GM18519 (cell line): ENCODE results near the gene TNFAIP8L1.

Experiments
- ATAC-seq: cut with Tn5 transposase; IDR thresholded peaks from one replicate; pipeline ENCODE4 v1.9.1; 2021; ENCODE audit warnings: mild to moderate bottlenecking, moderate library complexity; ENCODE audit not compliant: unreplicated experiment, low FRiP score

Gene TNFAIP8L1

DNA sequence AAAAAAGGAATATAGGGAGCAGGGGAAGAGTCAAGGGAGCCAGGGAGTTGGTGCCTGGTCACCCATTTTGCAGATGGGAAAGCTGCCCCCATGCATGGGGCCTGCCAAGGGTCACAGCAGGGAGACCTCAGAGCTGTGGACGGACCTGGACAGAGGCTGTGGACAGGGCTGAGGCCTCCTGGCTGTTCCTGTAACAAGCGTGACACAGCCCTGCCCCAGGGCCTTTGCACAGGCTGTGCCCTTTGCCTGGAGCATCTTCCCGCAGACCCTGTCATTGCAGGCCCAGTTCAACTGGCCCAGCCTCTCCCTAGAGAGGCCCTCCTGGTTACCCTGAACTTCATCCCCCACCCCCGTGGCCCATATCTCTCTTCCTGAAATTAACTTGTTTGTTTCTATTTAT is 6.4 kb downstream of the TNFAIP8L1 start:
- ATAC-seq, result no peak

DNA sequence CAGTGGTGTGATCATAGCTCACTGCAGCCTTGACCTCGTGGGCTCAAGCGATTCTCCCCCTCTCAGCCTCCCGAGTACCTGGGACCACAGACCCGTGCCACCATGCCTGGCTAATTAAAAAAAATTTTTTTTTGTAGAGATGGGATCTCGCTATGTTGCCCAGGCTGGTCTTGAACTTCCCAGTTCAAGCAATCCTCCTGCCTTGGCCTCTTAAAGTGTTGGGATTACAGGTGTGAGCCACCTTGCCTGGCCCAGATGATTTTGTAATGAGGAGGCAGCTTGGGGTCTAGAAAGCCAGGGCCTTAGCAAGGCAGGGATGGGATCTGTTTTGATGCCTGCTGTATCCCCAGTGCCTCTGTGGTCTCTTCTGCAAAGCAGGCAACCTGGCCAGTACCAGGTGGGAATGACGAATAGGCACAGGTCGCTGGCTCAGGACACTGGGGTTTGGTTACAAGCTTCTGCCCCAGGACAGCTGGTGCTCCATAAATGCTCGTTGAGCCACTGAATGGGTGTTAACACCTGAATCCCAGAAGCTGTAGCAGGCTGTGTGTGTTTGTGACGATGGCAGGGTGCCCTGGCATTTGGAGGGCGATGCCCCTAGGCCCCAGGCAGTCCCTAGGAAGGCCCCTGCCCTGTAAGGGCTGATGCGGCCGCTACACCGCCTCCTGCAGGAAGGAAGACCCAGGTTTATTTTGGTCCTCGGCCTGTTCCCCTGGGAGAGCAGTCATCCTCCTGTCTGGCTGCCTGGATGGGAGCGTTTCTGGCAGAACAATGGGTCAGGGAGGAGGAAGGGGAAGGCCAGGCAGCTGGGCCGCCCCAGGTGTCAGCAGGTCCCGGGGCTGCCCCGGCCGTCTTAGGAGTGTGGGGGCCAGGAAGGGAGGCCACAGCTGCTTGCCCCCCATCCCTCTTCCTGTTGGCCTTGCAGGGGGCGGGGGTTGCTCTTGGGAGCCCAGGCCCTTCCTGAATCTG is 8.6 kb downstream of the TNFAIP8L1 start:
- no peak for ATAC-seq

DNA sequence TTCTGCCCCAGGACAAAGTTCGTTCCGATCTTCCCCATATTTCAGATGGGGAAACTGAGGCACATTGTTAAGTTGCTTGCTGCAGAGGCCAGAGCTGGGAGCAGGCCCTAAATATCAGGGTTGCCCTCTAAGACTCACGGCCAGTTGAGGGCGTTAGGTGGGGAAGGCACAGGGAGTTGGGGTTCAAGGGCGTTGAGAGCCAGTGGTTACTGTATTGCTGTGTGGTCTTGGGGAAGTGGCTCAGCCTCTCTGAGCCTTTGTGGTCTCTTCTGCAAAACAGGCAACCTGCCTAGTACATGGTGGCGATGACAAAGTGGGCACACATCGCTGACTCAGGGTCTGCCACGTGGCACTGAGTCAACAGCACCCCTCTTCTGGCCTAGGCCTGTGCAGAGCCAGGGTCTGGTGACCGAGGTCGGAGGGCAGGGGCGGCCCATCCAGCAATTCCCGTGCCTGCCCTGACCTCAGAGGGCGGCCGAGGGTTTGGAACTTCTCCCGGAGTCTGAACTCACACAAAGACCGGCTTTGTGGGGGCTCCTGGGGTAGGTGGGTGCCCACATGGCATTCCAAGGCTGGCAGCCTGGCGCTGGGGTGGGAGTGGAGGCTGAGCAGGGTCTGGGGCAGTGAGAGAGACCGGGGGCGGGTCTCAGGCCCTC is 10.2 kb downstream of the TNFAIP8L1 start:
- no peak for ATAC-seq

DNA sequence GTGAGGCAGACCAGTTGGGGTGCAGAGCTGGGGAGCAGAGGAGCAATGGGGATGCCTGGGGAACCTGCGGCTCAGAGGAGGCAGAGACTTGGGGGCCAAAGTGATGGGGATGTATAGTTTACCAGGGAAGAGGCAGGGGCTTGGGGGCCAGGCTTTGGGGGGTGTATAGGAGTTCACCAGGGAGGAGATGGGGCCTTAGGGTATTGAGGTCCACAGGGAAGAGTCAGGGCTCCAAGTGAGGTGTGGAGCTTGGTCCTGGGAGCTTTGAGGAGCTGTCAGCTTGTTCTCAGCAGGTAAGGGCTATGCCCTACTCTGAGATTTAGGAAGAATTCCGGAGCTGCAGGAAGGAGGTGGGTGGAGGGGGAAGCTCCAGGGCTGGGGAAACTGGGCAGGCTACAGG is 10.8 kb downstream of the TNFAIP8L1 start:
- ATAC-seq, result no peak

DNA sequence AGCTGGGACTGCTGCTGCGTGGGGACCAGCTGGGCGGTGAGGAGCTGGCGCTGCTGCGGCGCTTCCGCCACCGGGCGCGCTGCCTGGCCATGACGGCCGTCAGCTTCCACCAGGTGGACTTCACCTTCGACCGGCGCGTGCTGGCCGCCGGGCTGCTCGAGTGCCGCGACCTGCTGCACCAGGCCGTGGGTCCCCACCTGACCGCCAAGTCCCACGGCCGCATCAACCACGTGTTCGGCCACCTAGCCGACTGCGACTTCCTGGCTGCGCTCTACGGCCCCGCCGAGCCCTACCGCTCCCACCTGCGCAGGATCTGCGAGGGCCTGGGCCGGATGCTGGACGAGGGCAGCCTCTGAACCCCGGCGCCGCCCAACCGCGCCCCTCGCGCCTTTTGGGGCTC is 12.8 kb downstream of the TNFAIP8L1 start:
- no peak for ATAC-seq

DNA sequence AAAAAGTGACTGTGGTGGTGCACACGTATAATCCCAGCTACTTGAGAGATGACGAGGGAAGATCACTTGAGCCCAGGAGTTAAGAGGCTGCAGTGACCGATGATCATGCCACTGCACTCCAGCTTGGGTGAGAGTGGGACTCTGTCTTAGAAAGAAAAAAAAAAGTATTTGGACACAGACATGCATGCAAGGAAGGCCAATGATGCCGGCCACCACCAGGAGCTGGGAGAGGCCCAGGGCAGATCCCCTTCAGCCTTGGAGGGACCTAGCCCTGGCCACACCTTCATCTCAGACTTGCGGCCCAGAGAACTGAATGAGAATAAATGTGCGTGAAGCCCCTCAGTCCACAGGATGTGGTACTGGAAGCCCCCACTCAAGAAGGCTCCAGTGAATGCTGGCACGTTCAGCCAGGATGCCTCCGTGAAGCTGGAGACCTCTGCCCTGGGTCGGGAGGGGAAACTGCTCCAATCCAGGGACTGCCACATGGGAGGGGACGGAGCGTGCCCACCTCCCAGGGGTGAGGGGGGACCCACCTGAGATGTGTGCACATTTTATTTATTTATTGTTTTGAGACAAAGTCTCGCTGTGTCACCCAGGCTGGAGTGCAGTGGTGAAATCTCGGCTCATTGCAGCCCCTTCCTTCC is 14.6 kb downstream of the TNFAIP8L1 start:
- ATAC-seq, result no peak

DNA sequence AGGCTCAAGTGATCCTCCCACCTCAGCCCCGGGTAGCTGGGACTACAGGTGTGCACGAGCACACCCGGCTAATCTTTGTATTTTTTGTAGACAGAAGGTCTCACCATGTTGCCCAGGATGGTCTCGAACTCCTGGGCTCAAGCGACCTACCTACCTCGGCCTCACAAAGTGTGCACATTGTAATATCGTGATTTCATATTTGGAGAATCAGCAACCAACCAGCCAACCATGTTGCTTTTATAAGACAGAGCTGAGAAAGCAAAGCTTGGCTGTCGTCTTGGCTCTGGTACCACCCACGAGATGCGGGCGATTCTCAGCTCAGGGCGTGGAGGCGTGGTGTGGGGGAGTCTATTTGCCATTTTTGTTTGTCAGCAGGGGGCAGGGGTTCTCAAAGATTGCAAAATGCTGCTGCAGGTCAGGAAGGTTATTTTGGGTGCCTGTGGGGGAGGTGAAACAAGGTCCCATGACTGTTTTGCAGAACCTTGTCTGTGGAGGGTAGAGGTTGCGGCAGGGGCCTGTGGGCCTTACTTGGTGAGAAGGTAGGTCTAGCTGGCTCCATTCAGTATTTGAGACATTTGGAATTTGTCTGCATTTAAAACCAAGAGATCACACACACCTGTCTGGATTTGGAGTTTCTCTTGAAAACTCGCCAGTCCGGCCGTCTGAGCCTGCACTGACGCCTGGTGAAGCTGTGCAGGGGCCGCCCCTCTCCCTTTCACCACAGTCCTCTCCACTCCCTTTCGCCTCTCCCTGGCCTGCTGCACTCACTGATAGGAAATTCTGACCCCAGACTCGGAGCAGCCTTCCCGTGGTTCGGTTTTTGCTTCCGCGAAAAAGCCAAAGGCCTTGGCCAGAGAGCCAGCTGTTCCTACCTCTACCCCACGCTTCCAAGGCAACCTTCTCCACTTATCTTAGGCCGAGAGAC is 15.4 kb downstream of the TNFAIP8L1 start:
- no peak for ATAC-seq

DNA sequence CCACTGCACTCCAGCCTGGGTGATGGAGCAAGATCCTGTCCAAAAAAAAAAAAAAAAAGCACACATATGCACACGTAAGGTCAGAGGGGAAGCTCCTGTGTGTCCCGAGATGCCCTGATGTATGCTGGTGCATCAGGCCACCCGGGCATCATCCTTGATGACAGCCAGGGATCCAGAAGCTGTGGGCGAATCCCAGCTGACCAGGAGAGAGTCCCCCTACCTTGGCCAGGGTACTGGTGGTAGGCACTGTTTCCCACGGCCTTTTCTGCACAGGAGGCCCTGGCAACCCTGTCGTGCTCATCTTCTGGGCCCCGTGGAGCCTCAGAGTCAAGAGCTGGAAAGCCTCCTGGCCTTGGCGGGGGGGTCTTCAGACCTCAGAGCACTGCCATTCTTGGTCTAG is 16.8 kb downstream of the TNFAIP8L1 start:
- no peak for ATAC-seq

DNA sequence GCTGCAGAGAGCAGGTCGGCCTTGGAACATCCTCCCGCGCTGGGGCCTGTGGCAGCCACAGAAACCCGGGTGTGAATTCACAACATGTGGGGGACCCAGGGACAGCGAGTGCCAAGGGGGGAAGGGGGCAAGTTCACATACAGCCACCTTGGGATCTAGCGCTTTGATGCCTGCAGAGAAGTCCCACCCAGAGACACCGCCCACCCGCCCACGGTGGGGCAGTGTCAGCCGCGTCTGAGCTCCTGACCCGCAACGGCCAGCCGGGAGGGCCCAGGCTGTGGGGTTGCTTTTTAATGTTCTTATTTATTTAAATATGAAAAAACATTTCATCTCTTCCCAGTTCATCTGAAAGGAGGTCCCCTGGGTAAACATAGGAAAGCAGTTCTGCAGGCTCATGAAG is 17.9 kb downstream of the TNFAIP8L1 start:
- ATAC-seq, result no peak

DNA sequence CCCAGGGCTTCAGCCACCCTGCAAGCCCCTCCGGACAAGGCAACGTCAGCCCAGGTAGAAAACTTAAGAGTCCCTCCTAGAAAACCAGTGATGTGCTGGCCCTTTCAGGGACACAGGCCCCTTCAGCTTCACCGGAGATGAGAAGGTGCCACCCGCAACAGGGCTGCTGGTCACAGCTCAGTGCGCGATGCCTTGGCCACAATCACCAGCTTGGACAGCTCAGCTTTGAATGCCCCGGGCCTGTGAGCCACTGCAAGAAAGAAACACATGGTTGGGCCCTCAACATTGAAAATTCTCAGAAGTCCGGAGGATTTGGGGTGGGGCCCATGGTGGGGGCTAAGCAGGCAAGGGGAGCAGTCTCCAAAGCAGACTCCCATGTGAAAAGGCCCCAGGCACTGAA is 18.5 kb downstream of the TNFAIP8L1 start:
- ATAC-seq, result no peak

DNA sequence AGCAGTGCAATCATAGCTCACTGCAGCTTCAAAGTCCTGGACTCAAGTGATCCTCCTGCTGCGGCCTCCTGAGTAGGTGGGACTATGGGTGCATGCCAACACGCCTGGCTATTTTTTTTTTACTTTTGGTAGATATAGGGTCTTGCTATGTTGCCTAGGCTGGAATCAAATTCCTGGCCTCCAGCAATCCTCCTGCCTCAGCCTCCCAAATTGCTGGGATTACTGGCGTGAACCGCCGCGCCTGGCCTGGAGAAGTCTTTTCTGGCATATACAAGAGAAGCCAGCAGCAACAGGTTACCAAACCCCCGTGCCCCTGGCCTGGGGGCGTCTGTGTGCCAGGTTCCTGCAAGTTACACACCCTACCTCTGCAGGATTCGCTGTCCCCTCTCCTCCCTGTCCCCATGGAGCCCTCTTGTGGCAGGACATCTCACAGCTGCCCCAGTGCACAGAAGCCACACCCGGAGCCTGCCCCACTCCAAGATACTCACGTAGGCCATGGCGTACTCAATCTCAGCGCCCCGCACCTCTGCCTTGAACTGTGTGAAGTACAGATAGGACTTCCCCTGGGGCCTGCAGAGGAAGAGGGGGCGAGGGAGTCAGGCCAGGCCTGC is 21.0 kb downstream of the TNFAIP8L1 start:
- ATAC-seq, result no peak

DNA sequence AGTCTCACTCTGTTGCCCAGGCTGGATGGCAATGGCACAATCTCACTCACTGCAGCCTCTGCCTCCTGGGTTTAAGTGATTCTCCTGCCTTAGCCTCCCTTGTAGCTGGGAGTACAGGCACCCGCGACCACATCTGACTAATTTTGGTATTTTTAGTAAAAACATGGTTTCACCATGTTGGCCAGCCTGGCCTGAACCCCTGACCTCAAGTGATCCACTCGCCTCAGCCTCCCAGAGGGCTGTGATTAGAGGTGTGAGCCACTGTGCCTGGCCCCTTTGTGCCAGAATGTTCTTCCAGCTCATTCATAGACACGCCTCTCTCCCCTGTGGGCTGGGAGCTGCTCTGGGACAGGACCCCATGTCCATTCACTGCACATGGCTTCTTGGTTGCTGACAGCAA is 21.7 kb downstream of the TNFAIP8L1 start:
- no peak for ATAC-seq

DNA sequence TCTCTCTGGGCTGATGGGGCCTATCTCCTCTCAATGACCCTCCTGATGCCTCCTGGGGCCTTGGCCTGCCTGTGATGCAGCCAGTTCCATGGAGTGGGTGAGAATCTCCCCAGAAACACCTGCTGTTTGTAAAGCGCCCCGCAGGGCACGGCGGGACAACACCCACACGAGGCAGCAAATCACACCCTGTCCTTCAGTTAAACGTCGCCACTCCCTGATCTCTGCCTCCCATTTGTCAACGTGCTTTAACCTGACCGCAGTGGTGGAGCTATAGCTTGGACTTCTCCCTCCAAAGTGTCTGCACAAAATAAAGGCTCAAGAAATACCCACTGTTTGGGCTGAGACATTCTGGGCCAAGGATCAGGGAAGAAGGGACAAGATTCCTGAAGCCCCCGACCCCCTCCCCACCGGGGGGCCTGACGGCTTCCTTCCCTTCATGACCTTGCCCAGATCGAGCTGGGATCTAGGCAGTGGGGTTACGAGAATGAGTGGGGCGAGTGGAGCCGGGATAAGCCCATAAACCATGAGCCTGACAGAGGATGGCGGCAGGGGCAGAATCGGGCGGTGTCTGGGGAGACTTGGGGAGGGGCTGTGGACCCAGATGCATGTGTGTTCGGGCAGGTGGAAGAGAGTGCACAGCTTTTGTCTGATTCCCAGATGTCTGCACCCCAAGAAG is 22.8 kb downstream of the TNFAIP8L1 start:
- no peak for ATAC-seq

DNA sequence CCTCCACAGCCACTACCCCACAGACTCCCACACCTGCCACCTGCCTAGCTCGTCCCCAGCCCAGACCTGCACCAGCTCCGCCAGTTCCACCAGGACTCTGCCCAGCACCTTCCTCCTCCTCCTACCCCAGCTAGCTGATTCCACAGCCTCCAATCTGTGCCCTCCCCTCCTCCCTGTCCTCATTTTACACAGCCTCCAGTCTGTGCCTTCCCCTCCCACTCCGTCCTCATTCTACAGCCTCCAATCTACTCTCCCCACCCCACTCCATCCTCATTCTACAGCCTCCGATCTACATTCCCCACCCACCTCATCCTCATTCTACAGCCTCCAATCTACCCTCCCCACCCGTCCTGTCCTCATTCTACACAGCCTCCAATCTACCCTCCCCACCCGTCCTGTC is 23.5 kb downstream of the TNFAIP8L1 start:
- ATAC-seq, result no peak

DNA sequence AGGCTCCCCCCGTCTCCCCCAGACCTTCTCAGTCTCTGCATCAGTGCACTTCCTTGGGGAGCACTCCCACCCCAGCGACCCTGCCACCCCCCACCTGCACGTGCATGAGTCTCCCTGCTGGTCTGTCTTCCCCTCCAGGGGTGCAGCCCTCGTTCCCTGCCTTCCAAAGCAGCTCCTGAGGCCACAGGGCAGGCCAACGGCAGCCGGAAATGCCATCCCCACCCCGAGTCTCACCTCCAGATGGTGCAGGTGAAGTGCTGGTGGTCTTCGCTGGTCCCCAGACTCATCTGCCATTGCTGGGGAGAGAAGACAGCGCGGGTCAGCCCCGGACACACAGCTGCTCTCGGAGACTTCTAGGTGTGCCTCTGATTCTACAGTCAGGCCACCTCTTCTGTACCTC is 25.3 kb downstream of the TNFAIP8L1 start:
- no peak for ATAC-seq

DNA sequence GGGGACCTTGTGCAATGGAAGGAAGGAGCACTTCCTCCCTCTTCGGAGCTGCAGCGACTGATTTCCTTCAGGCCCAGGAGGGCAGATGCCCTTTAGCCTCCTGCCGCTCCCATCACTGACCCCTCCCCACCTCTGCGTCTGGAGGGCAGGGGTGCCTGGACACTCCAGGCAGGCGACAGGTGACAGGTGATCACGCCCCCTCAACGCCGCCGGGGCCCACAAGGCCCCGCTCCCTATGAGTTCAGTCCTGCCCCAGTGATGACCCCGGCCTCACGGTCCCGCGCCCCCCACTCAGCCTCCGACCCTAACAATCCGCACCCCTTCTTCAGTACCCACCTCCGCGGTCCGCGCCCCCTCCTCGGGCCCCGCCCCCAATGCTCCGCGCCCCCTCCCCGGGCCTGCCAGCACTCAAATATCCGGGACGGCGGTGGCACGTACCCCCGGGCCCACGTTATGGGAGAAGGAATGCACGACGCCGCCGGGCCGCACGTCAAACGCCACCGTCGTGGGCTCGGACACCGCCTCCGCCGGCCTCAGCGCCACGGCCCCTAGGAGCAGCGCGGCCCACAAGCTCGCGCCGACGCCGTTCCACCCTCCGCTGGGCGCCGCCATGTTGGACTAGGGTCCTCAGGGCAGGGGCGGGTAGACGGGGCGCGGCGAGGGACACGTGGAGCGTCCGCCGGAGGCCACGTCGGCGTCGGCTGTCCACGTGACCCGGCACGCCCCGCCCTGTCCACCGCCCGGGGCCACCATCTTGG is 30.6 kb downstream of the TNFAIP8L1 start, which contains the start of gene MYDGF:
Gene MYDGF (minus strand): TSS at position 620 of the 758 bp plus-strand sequence. CDS start 8 bp downstream, at position 612.
- no peak for ATAC-seq

DNA sequence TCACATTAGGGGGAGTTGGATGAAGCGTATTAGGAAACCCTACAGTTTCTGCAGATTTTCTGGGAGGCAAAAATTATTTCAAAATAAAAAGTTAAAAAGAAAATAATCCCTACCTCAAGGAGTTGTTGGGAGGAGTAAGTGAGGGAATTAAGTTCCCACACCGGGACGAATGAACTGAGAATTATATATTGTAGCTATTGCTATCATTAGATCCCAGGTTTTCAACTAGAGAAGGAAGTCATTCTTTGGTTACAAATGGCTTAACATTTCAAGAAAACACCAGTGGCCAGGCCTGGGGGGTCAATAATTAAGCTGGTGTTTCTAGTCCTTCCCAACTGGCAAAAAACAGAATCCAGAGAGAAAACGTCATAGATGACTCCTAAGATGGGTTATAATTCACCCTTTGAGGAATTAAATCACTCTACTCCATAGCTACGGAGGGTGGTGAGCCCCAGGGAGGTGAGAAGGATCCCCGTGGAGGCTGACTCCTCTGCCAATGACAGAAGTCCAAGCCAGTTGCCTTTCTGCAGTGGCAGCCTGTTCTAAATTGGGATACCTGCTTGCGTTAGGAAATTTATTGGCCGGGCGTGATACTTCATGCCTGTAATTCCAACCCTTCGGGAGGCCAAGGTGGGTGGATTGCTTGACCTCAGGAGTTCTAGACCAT is 32.0 kb downstream of the TNFAIP8L1 start:
- no peak for ATAC-seq

DNA sequence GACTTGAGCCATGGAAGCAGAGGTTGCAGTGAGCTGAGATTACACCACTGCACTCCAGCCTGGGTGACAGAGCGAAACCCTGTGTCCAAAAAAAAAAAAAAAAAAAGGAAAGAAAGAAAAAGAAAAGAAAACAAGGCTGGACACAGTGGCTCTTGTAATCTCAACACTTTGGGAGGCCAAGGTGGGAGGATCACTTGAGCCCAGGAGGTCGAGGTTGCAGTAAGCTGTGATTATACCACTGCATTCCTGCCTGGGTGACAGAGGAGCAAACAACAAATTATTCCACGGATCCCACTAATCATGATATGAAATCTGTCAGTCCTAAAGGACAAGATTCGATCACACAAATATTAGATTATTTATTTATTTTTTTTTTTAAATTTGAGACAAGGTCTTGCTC is 33.9 kb downstream of the TNFAIP8L1 start:
- ATAC-seq, result no peak
